Measurements from ENCODE around the gene PPP1R12A.

The PPP1R12A gene

GRCh38 chr12:79895804-79896203, 39.1 kb downstream of the PPP1R12A start:
- H2AFZ ChIP-seq: no peak overlapping the region
- H3K4me2 ChIP-seq (ENCODE audit: low read length): no peak overlapping the region
- peaks cover 45% of the 10 kb centered on the region for H3K79me2 ChIP-seq
- no peaks in the 10 kb centered on the region for H3K36me3 ChIP-seq (ENCODE audit: control insufficient read depth, insufficient read depth, low read length)
- no peak overlapping the region for H3K4me3 ChIP-seq (ENCODE audit: low read depth, low read length)
- H3K9me3 ChIP-seq (ENCODE audit: control insufficient read depth, low read length): no peaks in the 10 kb centered on the region
- H3K27ac ChIP-seq: no peak overlapping the region
- no peaks in the 10 kb centered on the region for H3K4me1 ChIP-seq
- H3K9ac ChIP-seq: no peak overlapping the region
- TF ChIP-seq CTCF (IDR thresholded peaks at IDR 0.05): no peak
- no peaks in the 10 kb centered on the region for H3K27me3 ChIP-seq (ENCODE audit: control insufficient read depth, insufficient read depth, low read length)

GRCh38 chr12:79895071-79895470, 39.8 kb downstream of the PPP1R12A start:
- H3K27ac ChIP-seq: no peak overlapping the region
- no peaks in the 10 kb centered on the region for H3K36me3 ChIP-seq (ENCODE audit: control insufficient read depth, insufficient read depth, low read length)
- peaks cover 43% of the 10 kb centered on the region for H3K79me2 ChIP-seq
- H3K4me3 ChIP-seq (ENCODE audit: low read depth, low read length): no peak overlapping the region
- no peaks in the 10 kb centered on the region for H3K4me1 ChIP-seq
- H3K9ac ChIP-seq: no peak overlapping the region
- TF ChIP-seq CTCF (IDR thresholded peaks at IDR 0.05): no peak
- no peaks in the 10 kb centered on the region for H3K9me3 ChIP-seq (ENCODE audit: control insufficient read depth, low read length)
- H2AFZ ChIP-seq: no peak overlapping the region
- H3K4me2 ChIP-seq (ENCODE audit: low read length): no peak overlapping the region
- no peaks in the 10 kb centered on the region for H3K27me3 ChIP-seq (ENCODE audit: control insufficient read depth, insufficient read depth, low read length)

GRCh38 chr12:79891506-79892162, 43.3 kb downstream of the PPP1R12A start:
- H3K27ac ChIP-seq: no peak overlapping the region
- H3K4me2 ChIP-seq (ENCODE audit: low read length): no peak overlapping the region
- peaks cover 33% of the 10 kb centered on the region for H3K79me2 ChIP-seq
- no peaks in the 10 kb centered on the region for H3K4me1 ChIP-seq
- no peak overlapping the region for H3K4me3 ChIP-seq (ENCODE audit: low read depth, low read length)
- H2AFZ ChIP-seq: no peak overlapping the region
- no peak for TF ChIP-seq CTCF (IDR thresholded peaks at IDR 0.05)
- H3K9ac ChIP-seq: no peak overlapping the region
- no peaks in the 10 kb centered on the region for H3K27me3 ChIP-seq (ENCODE audit: control insufficient read depth, insufficient read depth, low read length)
- no peaks in the 10 kb centered on the region for H3K36me3 ChIP-seq (ENCODE audit: control insufficient read depth, insufficient read depth, low read length)
- H3K9me3 ChIP-seq (ENCODE audit: control insufficient read depth, low read length): no peaks in the 10 kb centered on the region

- Histone ChIP-seq H3K79me2 (peaks cover 21% of the 10 kb centered on the region), H3K27me3 (ENCODE audit: control insufficient read depth, insufficient read depth, low read length) (no peaks in the 10 kb centered on the region), H3K27ac (no peak overlapping the region), H3K9ac (no peak overlapping the region), H2AFZ (no peak overlapping the region), H3K4me2 (ENCODE audit: low read length) (no peak overlapping the region), H3K9me3 (ENCODE audit: control insufficient read depth, low read length) (no peaks in the 10 kb centered on the region), H3K4me3 (ENCODE audit: low read depth, low read length) (no peak overlapping the region), H3K4me1 (peaks cover 4% of the 10 kb centered on the region), H3K36me3 (ENCODE audit: control insufficient read depth, insufficient read depth, low read length) (no peaks in the 10 kb centered on the region)
- TF ChIP-seq CTCF (IDR thresholded peaks at IDR 0.05): no peak
Measured at GRCh38 chr12:79887890-79888289, 47.0 kb downstream of the PPP1R12A start.

- peak; percentile 38 for TF ChIP-seq CTCF (IDR thresholded peaks at IDR 0.05)
- Histone ChIP-seq H3K9ac (no peak overlapping the region), H3K4me1 (peaks cover 4% of the 10 kb centered on the region), H3K4me3 (ENCODE audit: low read depth, low read length) (no peak overlapping the region), H3K4me2 (ENCODE audit: low read length) (no peak overlapping the region), H3K27ac (no peak overlapping the region), H3K79me2 (peaks cover 28% of the 10 kb centered on the region), H3K27me3 (ENCODE audit: control insufficient read depth, insufficient read depth, low read length) (no peaks in the 10 kb centered on the region), H3K36me3 (ENCODE audit: control insufficient read depth, insufficient read depth, low read length) (no peaks in the 10 kb centered on the region), H3K9me3 (ENCODE audit: control insufficient read depth, low read length) (no peaks in the 10 kb centered on the region), H2AFZ (no peak overlapping the region)
Measured at GRCh38 chr12:79886917-79887519, 47.9 kb downstream of the PPP1R12A start.
